IMR-90 (cell line): ENCODE results near the gene TNNC1. TPM values are rescaled to one million over a fixed set of nuclear protein-coding genes. Genes with fewer than 3 reads are reported as not detected.

ENCODE experiments used
- ATAC-seq: fragments of 200-7000 bp; cut with Tn5 transposase; 2 replicates; pipeline ENCODE4 v1.9.1; 2020; ENCODE audit warnings: low read depth, mild to moderate bottlenecking, moderate library complexity
- BruUV-seq: library from RNA; stranded (reverse); fragments of 400-500 nt; replicated peaks from 2 replicates; lab custom pipeline; 2021; lab: Mats Ljungman, UMichigan
- CTCF ChIA-PET: fragments of 300-600 bp; formaldehyde crosslinking; extraction: SDS; loops from one replicate; lab custom pipeline; 2021; ENCODE audit warnings: antibody characterized with exemption; lab: Yijun Ruan, JAX
- POLR2A ChIA-PET: fragments of 300-600 bp; sonication (Branson Sonifier 250); formaldehyde crosslinking; loops from one replicate; lab custom pipeline; 2022; ENCODE audit warnings: antibody characterized with exemption; ENCODE audit not compliant: unreplicated experiment; lab: Charles Lee
- DNase-seq: peaks from one replicate; pipeline ENCODE4 v3.0.0; 2013
- H2AFZ ChIP-seq: replicated peaks from 2 replicates; pipeline ENCODE3; 2013; ENCODE audit warnings: low read length, mild to moderate bottlenecking; ENCODE audit not compliant: poor library complexity
- H2AK5ac ChIP-seq: 2 replicates; pipeline ENCODE4 v1.6.1; 2013; ENCODE audit warnings: low read depth, low read length, inconsistent platforms
- H2AK9ac ChIP-seq: replicated peaks from 2 replicates; pipeline ENCODE3; 2013; ENCODE audit warnings: mild to moderate bottlenecking, low read depth, low read length, moderate library complexity; ENCODE audit not compliant: poor library complexity
- H2BK120ac ChIP-seq: 2 replicates; pipeline ENCODE4 v1.6.1; 2013; ENCODE audit warnings: low read depth, low read length, inconsistent platforms
- H2BK15ac ChIP-seq: 3 replicates; pipeline ENCODE4 v1.6.1; 2013; ENCODE audit warnings: low read depth, low read length, inconsistent platforms
- H2BK20ac ChIP-seq: 2 replicates; pipeline ENCODE4 v1.6.1; 2013; ENCODE audit warnings: low read depth, mild to moderate bottlenecking, inconsistent platforms, low read length, moderate library complexity
- H2BK5ac ChIP-seq: 2 replicates; pipeline ENCODE4 v1.6.1; 2013; ENCODE audit warnings: mild to moderate bottlenecking, low read depth, low read length, inconsistent platforms; ENCODE audit not compliant: poor library complexity, severe bottlenecking
- H3K14ac ChIP-seq: replicated peaks from 2 replicates; pipeline ENCODE4 v1.6.1; 2013; ENCODE audit warnings: low read depth, low read length, inconsistent platforms
- H3K18ac ChIP-seq: 2 replicates; pipeline ENCODE4 v1.6.1; 2013; ENCODE audit warnings: low read depth, low read length, control low read depth
- H3K23ac ChIP-seq: 2 replicates; pipeline ENCODE4 v1.6.1; 2013; ENCODE audit warnings: low read depth, low read length, inconsistent platforms
- H3K27ac ChIP-seq: 2 replicates; pipeline ENCODE4 v1.5.1; 2013; ENCODE audit warnings: mild to moderate bottlenecking, control low read depth, low read length; ENCODE audit not compliant: insufficient read depth
- H3K27me3 ChIP-seq: 2 replicates; pipeline ENCODE4 v1.6.1; 2013; ENCODE audit warnings: low read length; ENCODE audit not compliant: control insufficient read depth, insufficient read depth
- H3K36me3 ChIP-seq: 2 replicates; pipeline ENCODE4 v1.6.1; 2013; ENCODE audit warnings: low read length, mixed read lengths; ENCODE audit not compliant: control insufficient read depth, insufficient read depth
- H3K4ac ChIP-seq: 2 replicates; pipeline ENCODE4 v1.6.1; 2013; ENCODE audit warnings: low read depth, low read length, inconsistent platforms
- H3K4me1 ChIP-seq: 2 replicates; pipeline ENCODE4 v1.6.1; 2013; ENCODE audit warnings: low read length, mixed read lengths; ENCODE audit not compliant: control insufficient read depth, insufficient read depth
- H3K4me2 ChIP-seq: 2 replicates; pipeline ENCODE4 v1.6.1; 2013; ENCODE audit warnings: low read depth, mild to moderate bottlenecking, control low read depth, low read length, moderate library complexity
- H3K4me3 ChIP-seq: 2 replicates; pipeline ENCODE4 v1.5.1; 2013; ENCODE audit warnings: low read depth, mild to moderate bottlenecking, control low read depth, low read length, moderate library complexity; ENCODE audit not compliant: insufficient read depth
- H3K56ac ChIP-seq: 2 replicates; pipeline ENCODE4 v1.6.1; 2013; ENCODE audit warnings: low read length, inconsistent platforms; ENCODE audit not compliant: insufficient read depth; ENCODE audit errors: extremely low read depth
- H3K79me1 ChIP-seq, 2 experiments: 2 replicates each; pipeline ENCODE4 v1.6.1; 2013; ENCODE audit warnings: low read length in 2 of 2, inconsistent platforms in 1 of 2, low read depth in 1 of 2
- H3K9ac ChIP-seq: 2 replicates; pipeline ENCODE4 v1.6.1; 2013; ENCODE audit warnings: low read depth, low read length, control low read depth
- H3K9me1 ChIP-seq: 2 replicates; pipeline ENCODE4 v1.6.1; 2013; ENCODE audit warnings: low read length, inconsistent platforms; ENCODE audit not compliant: insufficient read depth
- H3K9me3 ChIP-seq: 2 replicates; pipeline ENCODE4 v1.6.1; 2013; ENCODE audit warnings: low read length; ENCODE audit not compliant: control insufficient read depth, insufficient read depth
- H4K20me1 ChIP-seq: 2 replicates; pipeline ENCODE4 v1.6.1; 2013; ENCODE audit warnings: low read length, inconsistent platforms; ENCODE audit not compliant: insufficient read depth
- H4K5ac ChIP-seq: 2 replicates; pipeline ENCODE4 v1.6.1; 2013; ENCODE audit warnings: mild to moderate bottlenecking, low read depth, low read length, control low read depth
- H4K8ac ChIP-seq, 2 experiments: 2 replicates each; pipeline ENCODE4 v1.6.1; 2013; ENCODE audit warnings: low read depth in 2 of 2, low read length in 2 of 2, control low read depth in 1 of 2, inconsistent platforms in 1 of 2
- H4K91ac ChIP-seq: 2 replicates; pipeline ENCODE4 v1.6.1; 2013; ENCODE audit warnings: low read depth, low read length, inconsistent platforms; ENCODE audit not compliant: insufficient read depth
- BHLHE40 ChIP-seq: fragments of 150-350 bp; IDR thresholded peaks from 2 replicates; pipeline ENCODE4 v1.6.1; 2016; ENCODE audit warnings: mild to moderate bottlenecking, low read depth, low read length
- CHD1 ChIP-seq: IDR thresholded peaks from 2 replicates; pipeline ENCODE4 v1.6.1; 2012; ENCODE audit warnings: low read depth, low read length, improper control_type of control experiment
- CTCF ChIP-seq: conservative IDR thresholded peaks from 2 replicates; pipeline ENCODE4 v1.5.1; 2012; ENCODE audit warnings: mild to moderate bottlenecking, low read depth, low read length, improper control_type of control experiment
- POLR2A ChIP-seq: IDR thresholded peaks from 2 replicates; pipeline ENCODE4 v1.6.1; 2012; ENCODE audit warnings: mild to moderate bottlenecking, low read depth, low read length
- RCOR1 ChIP-seq: IDR thresholded peaks from 2 replicates; pipeline ENCODE4 v1.6.1; 2012; ENCODE audit warnings: mild to moderate bottlenecking, low read length, improper control_type of control experiment; ENCODE audit not compliant: insufficient replicate concordance
- RFX5 ChIP-seq: IDR thresholded peaks from 2 replicates; pipeline ENCODE4 v1.8.0; 2012; ENCODE audit warnings: low read depth, mild to moderate bottlenecking, low read length, moderate library complexity
- USF2 ChIP-seq: fragments of 150-350 bp; IDR thresholded peaks from 2 replicates; pipeline ENCODE4 v1.6.1; 2017; ENCODE audit warnings: mild to moderate bottlenecking, antibody characterized with exemption, low read length, low read depth
- WGBS, 2 experiments: methylation state at CpG; one replicate each; pipeline versions ENCODE4 v1.1.5 to v1.1.7; 2013; ENCODE audit warnings: missing lambda C conversion rate in 2 of 2; ENCODE audit not compliant: insufficient read length in 1 of 2; ENCODE audit errors: extremely low coverage in 2 of 2; 5-methylcytosine and 5-hydroxymethylcytosine counted together
- dilution Hi-C: fragments of 300-500 bp; cut with HindIII; formaldehyde crosslinking; loops from one replicate; pipeline ENCODE4 v1.14.3; 2018; ENCODE audit warnings: low sequenced_read_pairs; ENCODE audit not compliant: unreplicated experiment
- in situ Hi-C: fragments of 300-500 bp; cut with MboI; formaldehyde crosslinking; loops from 3 replicates; pipeline ENCODE4 v1.14.3; 2019; ENCODE audit warnings: low sequenced_read_pairs, inconsistent platforms, mixed read lengths
- intact Hi-C: fragments of 100-400 bp; cut with micrococcal nuclease; formaldehyde crosslinking; loops from 2 replicates; pipeline ENCODE4 v1.10.0; 2022
- polyA plus RNA-seq, 3 experiments: library from polyadenylated mRNA; depleted of rRNA; stranded (reverse); fragments of >200 nt; gene quantifications; 2 replicates each; pipeline ENCODE4 v1.2.3, GENCODE V29; 2012; ENCODE audit warnings: low replicate concordance in 1 of 3
- total RNA-seq: library from RNA; depleted of rRNA; stranded (reverse); fragments of >200 nt; gene quantifications from 2 replicates; pipeline ENCODE4 v1.2.3, GENCODE V29; 2012

The TNNC1 gene
- total and polyA plus RNA-seq, 2 of the 4 experiments (the other 2 are of a cell fraction) = 1.3 to 4.6 TPM

GRCh38 chr3:52490939-52491526 is 37.2 kb upstream of the TNNC1 start:
- Histone ChIP-seq H3K27me3 (no peaks in the 10 kb centered on the region), H4K91ac (no peak overlapping the region), H2BK20ac (no peak overlapping the region), H3K9ac (no peak overlapping the region), H3K36me3 (peaks cover 71% of the 10 kb centered on the region), H2BK15ac (no peak overlapping the region), H3K79me1 (peaks cover 0 to 20% of the 10 kb centered on the region in 2 experiments; a peak in 2 of 4 replicates), H4K5ac (no peak overlapping the region), H3K18ac (no peak overlapping the region), H4K8ac (no peak overlapping the region), H2AK5ac (no peak overlapping the region), H2AFZ (no peak overlapping the region), H3K9me1 (peaks cover 6% of the 10 kb centered on the region; the same call in 1 of the 2 replicates), H3K4me3 (no peak overlapping the region), H3K4me2 (no peak overlapping the region), H3K4ac (no peak overlapping the region), H4K20me1 (peaks cover 12% of the 10 kb centered on the region; the same call in 1 of the 2 replicates), H3K23ac (no peak overlapping the region), H3K4me1 (peaks cover 4% of the 10 kb centered on the region; the same call in 1 of the 2 replicates), H2BK120ac (no peak overlapping the region), H2AK9ac (peak overlapping the region; percentile 39), H2BK5ac (no peak overlapping the region), H3K27ac (no peak overlapping the region), H3K9me3 (no peaks in the 10 kb centered on the region), H3K14ac (no peak overlapping the region), H3K56ac (no peak overlapping the region)
- TF ChIP-seq CTCF = no peak
- TF ChIP-seq RFX5 = no peak
- no peak for TF ChIP-seq CHD1
- TF ChIP-seq RCOR1 = no peak
- no peak for TF ChIP-seq USF2
- TF ChIP-seq POLR2A = no peak
- no peak for TF ChIP-seq BHLHE40
- dilution Hi-C loops (no loop called here), intact Hi-C loops (no loop called here), in situ Hi-C loops (no loop called here)
- WGBS, 2 experiments = 92% methylated on average over 14 of the region's 23 CpGs; no CpG with 5 or more reads in 1 of the 2 experiments
- ChIA-PET POLR2A (no interaction called here), CTCF (no interaction called here)
- no TSS peak for BruUV-seq
- DNase-seq (peak; percentile 31), ATAC-seq (no peak)
